ENCODE data around the gene CFAP52. TPM values are rescaled to one million over a fixed set of nuclear protein-coding genes. Genes with fewer than 3 reads are reported as not detected.
A peak's percentile ranks its signal among the peaks of the same experiment; 100 is the strongest.

The CFAP52 gene
- total RNA-seq, 1 donor: not detected

GRCh38 chr17:9531034-9531433 lies 45.4 kb upstream of the CFAP52 start:
- no peak overlapping the region for H3K4me3 ChIP-seq (ENCODE audit: insufficient read depth, low read length)
- TF ChIP-seq CTCF (IDR thresholded peaks at IDR 0.05; ENCODE audit: extremely low read depth, low read depth, low read length): no peak
- DNase-seq (ENCODE audit: insufficient read length, low spot score, missing footprints): no peak
- no peak overlapping the region for H3K27ac ChIP-seq (ENCODE audit: low read depth, low read length)
- H4K20me1 ChIP-seq (ENCODE audit: insufficient read depth, low read length): no peaks in the 10 kb centered on the region
- H3K9me3 ChIP-seq (ENCODE audit: low read depth, low read length): no peaks in the 10 kb centered on the region
- no peak overlapping the region for H3K4me2 ChIP-seq (ENCODE audit: insufficient read depth, low read length)
- no peaks in the 10 kb centered on the region for H3K36me3 ChIP-seq (ENCODE audit: insufficient read depth, low read length)
- H3K79me2 ChIP-seq (ENCODE audit: insufficient read depth, low read length): no peaks in the 10 kb centered on the region
- no peaks in the 10 kb centered on the region for H3K4me1 ChIP-seq (ENCODE audit: insufficient read depth, low read length)
- no peak overlapping the region for H2AFZ ChIP-seq (ENCODE audit: low read length)
- no peaks in the 10 kb centered on the region for H3K27me3 ChIP-seq (ENCODE audit: insufficient read depth, low read length)

- Histone ChIP-seq H3K4me1 (ENCODE audit: insufficient read depth, low read length) (no peaks in the 10 kb centered on the region), H3K27me3 (ENCODE audit: insufficient read depth, low read length) (no peaks in the 10 kb centered on the region), H3K4me2 (ENCODE audit: insufficient read depth, low read length) (no peak overlapping the region), H3K27ac (ENCODE audit: low read depth, low read length) (no peak overlapping the region), H2AFZ (ENCODE audit: low read length) (no peak overlapping the region), H3K4me3 (ENCODE audit: insufficient read depth, low read length) (no peak overlapping the region), H4K20me1 (ENCODE audit: insufficient read depth, low read length) (no peaks in the 10 kb centered on the region), H3K36me3 (ENCODE audit: insufficient read depth, low read length) (no peaks in the 10 kb centered on the region), H3K9me3 (ENCODE audit: low read depth, low read length) (no peaks in the 10 kb centered on the region), H3K79me2 (ENCODE audit: insufficient read depth, low read length) (no peaks in the 10 kb centered on the region)
- DNase-seq (ENCODE audit: insufficient read length, low spot score, missing footprints): no peak
- no peak for TF ChIP-seq CTCF (IDR thresholded peaks at IDR 0.05; ENCODE audit: extremely low read depth, low read depth, low read length)
Observed at GRCh38 chr17:9532715-9533114, 43.7 kb upstream of the CFAP52 start.

- Histone ChIP-seq H3K79me2 (ENCODE audit: insufficient read depth, low read length) (no peaks in the 10 kb centered on the region), H3K36me3 (ENCODE audit: insufficient read depth, low read length) (no peaks in the 10 kb centered on the region), H2AFZ (ENCODE audit: low read length) (no peak overlapping the region), H3K27ac (ENCODE audit: low read depth, low read length) (no peak overlapping the region), H3K4me2 (ENCODE audit: insufficient read depth, low read length) (no peak overlapping the region), H4K20me1 (ENCODE audit: insufficient read depth, low read length) (no peaks in the 10 kb centered on the region), H3K9me3 (ENCODE audit: low read depth, low read length) (no peaks in the 10 kb centered on the region), H3K27me3 (ENCODE audit: insufficient read depth, low read length) (no peaks in the 10 kb centered on the region), H3K4me3 (ENCODE audit: insufficient read depth, low read length) (no peak overlapping the region), H3K4me1 (ENCODE audit: insufficient read depth, low read length) (no peaks in the 10 kb centered on the region)
- DNase-seq (ENCODE audit: insufficient read length, low spot score, missing footprints): peak; percentile 45
- no peak for TF ChIP-seq CTCF (IDR thresholded peaks at IDR 0.05; ENCODE audit: extremely low read depth, low read depth, low read length)
Observed at GRCh38 chr17:9533441-9533840, 43.0 kb upstream of the CFAP52 start.

- no peak for TF ChIP-seq CTCF (IDR thresholded peaks at IDR 0.05; ENCODE audit: extremely low read depth, low read depth, low read length)
- Histone ChIP-seq H2AFZ (ENCODE audit: low read length) (no peak overlapping the region), H3K27ac (ENCODE audit: low read depth, low read length) (no peak overlapping the region), H3K4me3 (ENCODE audit: insufficient read depth, low read length) (no peak overlapping the region), H3K4me2 (ENCODE audit: insufficient read depth, low read length) (no peak overlapping the region), H4K20me1 (ENCODE audit: insufficient read depth, low read length) (no peaks in the 10 kb centered on the region), H3K36me3 (ENCODE audit: insufficient read depth, low read length) (no peaks in the 10 kb centered on the region), H3K9me3 (ENCODE audit: low read depth, low read length) (no peaks in the 10 kb centered on the region), H3K27me3 (ENCODE audit: insufficient read depth, low read length) (no peaks in the 10 kb centered on the region), H3K79me2 (ENCODE audit: insufficient read depth, low read length) (no peaks in the 10 kb centered on the region), H3K4me1 (ENCODE audit: insufficient read depth, low read length) (no peaks in the 10 kb centered on the region)
- no peak for DNase-seq (ENCODE audit: insufficient read length, low spot score, missing footprints)
Observed at GRCh38 chr17:9536061-9536460, 40.4 kb upstream of the CFAP52 start.

All from osteoblast (primary cell).